GM12801 (cell line): Measurements from ENCODE around the gene MOB3A.

ENCODE experiments used
- CTCF ChIP-seq: IDR thresholded peaks from one replicate; pipeline ENCODE4 v1.5.1; 2011; ENCODE audit warnings: control low read depth; ENCODE audit not compliant: insufficient read length; ENCODE audit errors: extremely low read depth

Gene MOB3A

GRCh38 chr19:2120821-2121220 is 24.7 kb upstream of the MOB3A start:
- no peak for TF ChIP-seq CTCF

- TF ChIP-seq CTCF, result no peak
Measured at GRCh38 chr19:2119921-2120785, 24.0 kb upstream of the MOB3A start.

- TF ChIP-seq CTCF, result no peak
Measured at GRCh38 chr19:2118438-2118837, 22.3 kb upstream of the MOB3A start.

- TF ChIP-seq CTCF, result no peak
Measured at GRCh38 chr19:2117215-2117960, 21.3 kb upstream of the MOB3A start.

- TF ChIP-seq CTCF, result no peak
Measured at GRCh38 chr19:2116507-2116906, 20.4 kb upstream of the MOB3A start.

GRCh38 chr19:2115911-2116426 is 19.8 kb upstream of the MOB3A start:
- TF ChIP-seq CTCF, result no peak

- no peak for TF ChIP-seq CTCF
Measured at GRCh38 chr19:2115324-2115723, 19.2 kb upstream of the MOB3A start.
